Nephron progenitor cell (in vitro differentiated cells): ENCODE measurements around the gene PIP4P1.
"Not testable (repeated sequence)": the region's sequence is repeated elsewhere in the genome, so short reads cannot be mapped to it uniquely, and the experiment has no call there.

Experiments
- DNase-seq: peaks from one replicate; pipeline ENCODE4 v3.0.0; 2021
- H3K27ac Mint-ChIP-seq: 2 replicates; pipeline ENCODE4 v1.8.0; 2021; ENCODE audit warnings: mild to moderate bottlenecking, moderate library complexity, mixed read lengths
- H3K27me3 Mint-ChIP-seq: 2 replicates; pipeline ENCODE4 v1.8.0; 2021; ENCODE audit warnings: mild to moderate bottlenecking, low read depth, mixed read lengths; ENCODE audit not compliant: poor library complexity
- H3K36me3 Mint-ChIP-seq: 2 replicates; pipeline ENCODE4 v1.8.0; 2021; ENCODE audit warnings: low read depth, mixed read lengths
- H3K4me1 Mint-ChIP-seq: 2 replicates; pipeline ENCODE4 v1.8.0; 2021; ENCODE audit warnings: mixed read lengths
- H3K4me3 Mint-ChIP-seq: 2 replicates; pipeline ENCODE4 v1.8.0; 2021; ENCODE audit warnings: mild to moderate bottlenecking, moderate library complexity, mixed read lengths
- H3K9me3 Mint-ChIP-seq: 2 replicates; pipeline ENCODE4 v1.8.0; 2021; ENCODE audit warnings: mild to moderate bottlenecking, moderate library complexity, mixed read lengths
- TF ChIP-seq, protein P1 (sequence below): fragments of 200-600 bp; sonication (generic); IDR thresholded peaks from 2 replicates; pipeline ENCODE4 v1.5.0; 2021; ENCODE audit warnings: antibody characterized with exemption

The PIP4P1 gene

DNA sequence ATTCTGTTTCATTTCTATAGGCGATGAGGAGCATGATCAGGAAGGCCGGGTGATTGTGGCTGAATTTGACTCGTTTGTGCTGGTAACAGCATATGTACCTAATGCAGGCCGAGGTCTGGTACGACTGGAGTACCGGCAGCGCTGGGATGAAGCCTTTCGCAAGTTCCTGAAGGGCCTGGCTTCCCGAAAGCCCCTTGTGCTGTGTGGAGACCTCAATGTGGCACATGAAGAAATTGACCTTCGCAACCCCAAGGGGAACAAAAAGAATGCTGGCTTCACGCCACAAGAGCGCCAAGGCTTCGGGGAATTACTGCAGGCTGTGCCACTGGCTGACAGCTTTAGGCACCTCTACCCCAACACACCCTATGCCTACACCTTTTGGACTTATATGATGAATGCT is 4.3 kb downstream of the PIP4P1 start:
- TF ChIP-seq, protein P1, sequence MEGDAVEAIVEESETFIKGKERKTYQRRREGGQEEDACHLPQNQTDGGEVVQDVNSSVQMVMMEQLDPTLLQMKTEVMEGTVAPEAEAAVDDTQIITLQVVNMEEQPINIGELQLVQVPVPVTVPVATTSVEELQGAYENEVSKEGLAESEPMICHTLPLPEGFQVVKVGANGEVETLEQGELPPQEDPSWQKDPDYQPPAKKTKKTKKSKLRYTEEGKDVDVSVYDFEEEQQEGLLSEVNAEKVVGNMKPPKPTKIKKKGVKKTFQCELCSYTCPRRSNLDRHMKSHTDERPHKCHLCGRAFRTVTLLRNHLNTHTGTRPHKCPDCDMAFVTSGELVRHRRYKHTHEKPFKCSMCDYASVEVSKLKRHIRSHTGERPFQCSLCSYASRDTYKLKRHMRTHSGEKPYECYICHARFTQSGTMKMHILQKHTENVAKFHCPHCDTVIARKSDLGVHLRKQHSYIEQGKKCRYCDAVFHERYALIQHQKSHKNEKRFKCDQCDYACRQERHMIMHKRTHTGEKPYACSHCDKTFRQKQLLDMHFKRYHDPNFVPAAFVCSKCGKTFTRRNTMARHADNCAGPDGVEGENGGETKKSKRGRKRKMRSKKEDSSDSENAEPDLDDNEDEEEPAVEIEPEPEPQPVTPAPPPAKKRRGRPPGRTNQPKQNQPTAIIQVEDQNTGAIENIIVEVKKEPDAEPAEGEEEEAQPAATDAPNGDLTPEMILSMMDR: no peak
- peaks cover 31% of the 10 kb centered on the region for H3K4me1 Mint-ChIP-seq
- no peaks in the 10 kb centered on the region for H3K9me3 Mint-ChIP-seq
- no peak overlapping the region for H3K4me3 Mint-ChIP-seq
- no peaks in the 10 kb centered on the region for H3K27me3 Mint-ChIP-seq
- peaks cover 25% of the 10 kb centered on the region for H3K36me3 Mint-ChIP-seq
- H3K27ac Mint-ChIP-seq: no peak overlapping the region
- DNase-seq: no peak

DNA sequence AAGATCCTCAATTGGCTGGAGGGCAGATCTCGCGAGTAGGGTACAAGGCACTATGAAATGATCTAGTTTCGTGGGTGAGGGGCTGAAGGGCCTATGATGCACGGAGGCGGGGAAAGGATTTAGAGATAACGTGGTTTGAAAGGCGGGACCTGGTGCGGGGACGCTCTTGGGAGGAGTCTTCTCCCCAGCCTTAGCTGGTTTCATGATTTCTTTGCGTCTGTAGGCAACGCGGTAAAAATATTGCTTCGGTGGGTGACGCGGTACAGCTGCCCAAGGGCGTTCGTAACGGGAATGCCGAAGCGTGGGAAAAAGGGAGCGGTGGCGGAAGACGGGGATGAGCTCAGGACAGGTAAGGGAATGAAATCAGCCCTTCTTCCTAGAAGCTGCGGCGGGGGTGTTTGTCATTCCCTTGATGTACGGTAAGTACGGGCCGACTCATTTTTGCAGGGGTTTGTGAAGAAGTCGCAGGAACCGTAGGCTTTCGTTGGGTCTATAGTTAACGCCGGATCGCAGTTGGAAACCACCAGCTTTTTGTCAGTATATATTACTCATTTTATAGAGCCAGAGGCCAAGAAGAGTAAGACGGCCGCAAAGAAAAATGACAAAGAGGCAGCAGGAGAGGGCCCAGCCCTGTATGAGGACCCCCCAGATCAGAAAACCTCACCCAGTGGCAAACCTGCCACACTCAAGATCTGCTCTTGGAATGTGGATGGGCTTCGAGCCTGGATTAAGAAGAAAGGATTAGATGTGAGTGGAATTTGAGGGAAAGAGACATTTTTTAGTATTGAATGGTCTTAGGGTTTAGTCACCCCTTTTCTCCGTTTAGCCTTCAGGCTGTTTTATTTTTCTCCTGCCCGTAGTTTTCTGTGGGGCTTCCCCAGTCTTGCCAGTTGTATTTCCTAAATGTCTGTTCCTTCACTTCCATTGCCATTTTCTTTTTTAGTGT is 5.6 kb downstream of the PIP4P1 start:
- Mint-ChIP-seq H3K9me3 (no peaks in the 10 kb centered on the region), H3K4me3 (no peak overlapping the region), H3K36me3 (peaks cover 34% of the 10 kb centered on the region), H3K27me3 (no peaks in the 10 kb centered on the region), H3K27ac (no peak overlapping the region), H3K4me1 (peaks cover 21% of the 10 kb centered on the region)
- TF ChIP-seq, protein P1: no peak
- no peak for DNase-seq

DNA sequence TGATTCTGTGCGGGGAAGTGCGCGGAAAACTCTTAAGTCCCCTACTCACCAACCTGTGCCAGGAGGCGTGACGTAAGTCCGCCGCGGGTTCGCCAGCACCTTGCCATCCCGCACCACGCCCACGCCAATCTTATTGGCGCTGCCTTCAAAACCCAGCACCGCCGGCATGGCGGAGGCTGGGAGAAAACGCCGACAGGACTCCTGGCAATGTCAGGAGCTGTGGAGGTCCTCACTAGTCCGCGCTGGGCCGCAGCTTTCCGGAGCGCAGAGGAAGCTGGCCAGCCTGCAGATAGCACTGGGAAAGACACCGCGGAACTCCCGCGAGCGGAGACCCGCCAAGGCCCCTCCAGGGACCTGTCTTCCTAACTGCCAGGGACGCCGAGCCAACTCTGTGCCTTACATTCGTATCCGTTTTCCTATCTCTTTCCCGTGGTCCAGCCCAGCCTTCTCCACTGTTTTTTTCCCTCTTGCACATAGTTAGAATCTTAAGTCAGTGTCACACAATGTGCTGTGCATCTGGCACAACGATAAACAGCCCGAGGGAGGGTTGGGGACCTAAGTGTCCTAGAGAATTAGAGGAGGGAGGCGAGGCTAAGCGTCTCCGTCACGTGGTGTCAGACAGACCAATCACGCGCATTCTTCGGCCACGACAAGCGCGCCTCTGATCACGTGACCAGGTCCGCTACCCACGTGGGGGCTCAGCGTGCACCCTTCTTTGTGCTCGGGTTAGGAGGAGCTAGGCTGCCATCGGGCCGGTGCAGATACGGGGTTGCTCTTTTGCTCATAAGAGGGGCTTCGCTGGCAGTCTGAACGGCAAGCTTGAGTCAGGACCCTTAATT is 6.5 kb downstream of the PIP4P1 start, which contains the start of the genes APEX1 and OSGEP:
TSS of gene APEX1 (plus strand) at position 711 of the 839 bp plus-strand sequence. CDS start 420 bp downstream, outside the sequence.
TSS of gene OSGEP (minus strand) at position 297 of the 839 bp plus-strand sequence. CDS start at position 168, 129 bp downstream.
- H3K27me3 Mint-ChIP-seq: no peaks in the 10 kb centered on the region
- H3K4me3 Mint-ChIP-seq: no peak within 1 kb of the TSS
- H3K27ac Mint-ChIP-seq: no peak within 1 kb of the TSS
- DNase-seq: peak; percentile 95
- H3K36me3 Mint-ChIP-seq: peaks cover 36% of the 10 kb centered on the region
- TF ChIP-seq, protein P1: no peak
- peaks cover 12% of the 10 kb centered on the region for H3K4me1 Mint-ChIP-seq
- no peaks in the 10 kb centered on the region for H3K9me3 Mint-ChIP-seq

DNA sequence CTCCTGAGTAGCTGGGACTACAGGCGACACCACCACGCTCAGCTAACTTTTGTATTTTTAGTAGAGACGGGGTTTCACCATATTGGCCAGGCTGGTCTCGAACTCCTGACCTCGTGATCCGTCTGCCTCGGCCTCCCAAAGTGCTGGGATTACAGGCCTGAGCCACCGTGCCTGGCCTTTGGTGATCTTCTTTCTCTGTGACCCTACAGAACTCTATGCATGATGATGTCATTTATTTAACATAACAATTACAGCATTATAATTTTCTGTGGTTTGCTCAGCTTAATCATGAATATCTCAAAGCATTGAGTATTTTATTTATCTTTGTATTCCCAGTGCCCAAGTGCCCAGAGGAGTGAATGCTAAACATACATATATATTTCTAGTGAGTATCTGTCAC is 8.4 kb downstream of the PIP4P1 start:
- not testable (repeated sequence) for DNase-seq, H3K4me1 Mint-ChIP-seq, H3K27ac Mint-ChIP-seq, H3K27me3 Mint-ChIP-seq, H3K9me3 Mint-ChIP-seq
- Mint-ChIP-seq H3K36me3 (peaks cover 44% of the 10 kb centered on the region), H3K4me3 (peak overlapping the region; percentile 65)

DNA sequence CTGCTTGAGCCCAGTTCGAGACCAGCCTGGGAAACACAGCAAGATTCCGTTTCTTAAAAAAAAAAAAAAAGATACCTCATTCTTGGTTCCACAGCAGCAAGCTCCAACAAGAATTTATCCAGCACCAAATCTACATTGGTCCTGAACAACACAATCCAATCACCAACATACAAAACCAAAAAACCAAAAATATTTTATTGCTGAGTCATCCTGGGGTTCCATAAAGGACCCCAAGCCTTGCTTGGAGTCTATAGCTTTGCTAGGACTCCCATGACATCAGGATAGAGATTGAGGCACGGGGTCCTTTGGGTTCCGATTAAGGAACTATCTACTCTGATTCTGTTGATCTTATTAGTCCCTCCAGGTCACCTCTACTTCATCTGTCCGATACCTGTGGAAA is 14.3 kb downstream of the PIP4P1 start:
- peaks cover 6% of the 10 kb centered on the region for H3K9me3 Mint-ChIP-seq
- no peak overlapping the region for H3K27ac Mint-ChIP-seq
- H3K27me3 Mint-ChIP-seq: no peaks in the 10 kb centered on the region
- DNase-seq: no peak
- H3K4me1 Mint-ChIP-seq: no peaks in the 10 kb centered on the region
- peaks cover 53% of the 10 kb centered on the region for H3K36me3 Mint-ChIP-seq
- TF ChIP-seq, protein P1: no peak
- no peak overlapping the region for H3K4me3 Mint-ChIP-seq

DNA sequence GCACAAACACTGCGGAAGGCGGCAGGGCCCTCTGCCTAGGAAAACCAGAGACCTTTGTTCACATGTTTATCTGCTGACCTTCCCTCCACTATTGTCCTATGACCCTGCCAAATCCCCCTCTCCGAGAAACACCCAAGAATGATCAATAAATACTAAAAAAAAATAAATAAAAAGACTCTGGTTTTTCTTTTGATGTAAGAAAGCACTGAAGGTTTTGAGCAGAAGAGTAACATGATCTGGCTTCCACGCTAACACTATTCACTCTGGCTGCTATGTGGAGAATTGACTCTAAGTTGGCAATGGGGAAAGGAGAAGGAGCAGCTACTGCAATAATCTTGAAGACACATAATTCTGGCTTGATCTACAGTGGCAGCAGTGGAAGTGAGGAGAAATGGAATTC is 17.6 kb downstream of the PIP4P1 start:
- H3K36me3 Mint-ChIP-seq: peaks cover 32% of the 10 kb centered on the region
- not testable (repeated sequence) for H3K27ac Mint-ChIP-seq, H3K4me1 Mint-ChIP-seq

More for the DNA sequence above, 17.6 kb downstream of the PIP4P1 start:
- not testable (repeated sequence) for DNase-seq, H3K9me3 Mint-ChIP-seq, H3K4me3 Mint-ChIP-seq
- H3K27me3 Mint-ChIP-seq: peaks cover 12% of the 10 kb centered on the region
